Adrenal gland (tissue), 5 donors: ENCODE measurements around the gene SLC10A3.

Experiments
- POLR2A ChIP-seq, 2 donors: fragments of 450-650 bp; IDR thresholded peaks; one replicate each; pipeline ENCODE4 v1.6.1; 2017; ENCODE audit warnings: antibody characterized with exemption in 2 of 2, mild to moderate bottlenecking in 2 of 2, moderate library complexity in 1 of 2
- TF ChIP-seq, protein P1 (sequence below), 6 experiments: fragments of 450-650 bp in 4 of 6; fragments of 200-600 bp in 2 of 6; sonication (generic) in 1 of 6; IDR thresholded peaks; 1 replicate in 5 of 6; 2 replicates in 1 of 6; pipeline versions ENCODE4 v1.5.1 to v1.8.0; 2016 to 2021; ENCODE audit warnings: antibody characterized with exemption in 6 of 6, mild to moderate bottlenecking in 2 of 6, moderate library complexity in 1 of 6
- donor health status: DM: no; HTN: no; CAD: no.

DNA sequence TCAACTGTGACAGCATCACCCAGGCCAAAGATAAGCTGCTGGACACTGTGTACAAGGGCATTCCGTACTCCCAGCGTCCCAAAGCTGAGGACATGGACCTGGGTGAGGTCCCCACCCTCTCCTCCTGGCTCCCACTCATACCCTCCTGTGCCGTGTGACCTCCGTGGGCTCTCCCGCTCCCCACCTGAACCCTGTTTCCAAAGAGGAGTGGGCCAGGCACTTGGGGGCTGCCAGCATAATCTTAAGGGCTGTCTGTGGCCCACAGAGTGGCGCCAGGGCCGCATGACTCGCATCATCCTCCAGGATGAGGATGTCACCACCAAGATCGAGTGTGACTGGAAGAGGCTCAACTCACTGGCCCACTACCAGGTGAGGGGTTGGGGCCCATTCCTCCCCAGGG lies 21.3 kb downstream of the SLC10A3 start:
- TF ChIP-seq, protein P1, sequence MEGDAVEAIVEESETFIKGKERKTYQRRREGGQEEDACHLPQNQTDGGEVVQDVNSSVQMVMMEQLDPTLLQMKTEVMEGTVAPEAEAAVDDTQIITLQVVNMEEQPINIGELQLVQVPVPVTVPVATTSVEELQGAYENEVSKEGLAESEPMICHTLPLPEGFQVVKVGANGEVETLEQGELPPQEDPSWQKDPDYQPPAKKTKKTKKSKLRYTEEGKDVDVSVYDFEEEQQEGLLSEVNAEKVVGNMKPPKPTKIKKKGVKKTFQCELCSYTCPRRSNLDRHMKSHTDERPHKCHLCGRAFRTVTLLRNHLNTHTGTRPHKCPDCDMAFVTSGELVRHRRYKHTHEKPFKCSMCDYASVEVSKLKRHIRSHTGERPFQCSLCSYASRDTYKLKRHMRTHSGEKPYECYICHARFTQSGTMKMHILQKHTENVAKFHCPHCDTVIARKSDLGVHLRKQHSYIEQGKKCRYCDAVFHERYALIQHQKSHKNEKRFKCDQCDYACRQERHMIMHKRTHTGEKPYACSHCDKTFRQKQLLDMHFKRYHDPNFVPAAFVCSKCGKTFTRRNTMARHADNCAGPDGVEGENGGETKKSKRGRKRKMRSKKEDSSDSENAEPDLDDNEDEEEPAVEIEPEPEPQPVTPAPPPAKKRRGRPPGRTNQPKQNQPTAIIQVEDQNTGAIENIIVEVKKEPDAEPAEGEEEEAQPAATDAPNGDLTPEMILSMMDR (IDR thresholded peaks at IDR 0.05) = no peak
- no peak for TF ChIP-seq POLR2A (IDR thresholded peaks at IDR 0.05)
